SK-N-SH treated with all-trans-retinoic acid at 6 μM for 48 hours (cell line): Measurements from ENCODE around the gene TTC28.

Experiments
- ATAC-seq: fragments of 200-7000 bp; cut with Tn5 transposase; 3 replicates; pipeline ENCODE4 v1.9.1; 2020; ENCODE audit warnings: mild to moderate bottlenecking, moderate library complexity
- ARNTL ChIP-seq: fragments of 450-650 bp; formaldehyde crosslinking; IDR thresholded peaks from 2 replicates; pipeline ENCODE4 v1.5.0; 2020; ENCODE audit warnings: low read depth, mild to moderate bottlenecking, moderate library complexity, borderline replicate concordance
- BACH2 ChIP-seq: fragments of 250-450 bp; sonication (Bioruptor Pico); IDR thresholded peaks from 2 replicates; pipeline ENCODE4 v1.9.0; 2021; ENCODE audit warnings: mild to moderate bottlenecking, borderline replicate concordance
- CREB5 ChIP-seq: fragments of 250-450 bp; sonication (Bioruptor Pico); IDR thresholded peaks from 2 replicates; pipeline ENCODE4 v1.5.1; 2020; ENCODE audit warnings: low read depth, mild to moderate bottlenecking, moderate library complexity
- CSDC2 ChIP-seq: fragments of 250-450 bp; sonication (Bioruptor Pico); IDR thresholded peaks from 2 replicates; pipeline ENCODE4 v1.5.0; 2020; ENCODE audit warnings: mild to moderate bottlenecking, moderate library complexity
- CSRNP3 ChIP-seq: fragments of 250-450 bp; sonication (Bioruptor Pico); IDR thresholded peaks from 2 replicates; pipeline ENCODE4 v1.5.1; 2021; ENCODE audit warnings: mild to moderate bottlenecking, moderate library complexity
- GLIS3 ChIP-seq: fragments of 250-450 bp; sonication (Bioruptor Pico); IDR thresholded peaks from 2 replicates; pipeline ENCODE4 v1.5.0; 2020; ENCODE audit warnings: mild to moderate bottlenecking, moderate library complexity
- ISL1 ChIP-seq: fragments of 250-450 bp; sonication (Bioruptor Pico); IDR thresholded peaks from 2 replicates; pipeline ENCODE4 v2.1.2; 2022; ENCODE audit warnings: mild to moderate bottlenecking, moderate library complexity
- OSR1 ChIP-seq: fragments of 250-450 bp; sonication (Bioruptor Pico); IDR thresholded peaks from 2 replicates; pipeline ENCODE4 v1.8.0; 2022; ENCODE audit warnings: moderate library complexity, mild to moderate bottlenecking, inconsistent platforms
- PATZ1 ChIP-seq: fragments of 250-450 bp; sonication (Bioruptor Pico); IDR thresholded peaks from 2 replicates; pipeline ENCODE4 v1.8.0; 2020; ENCODE audit warnings: mild to moderate bottlenecking, moderate library complexity, borderline replicate concordance
- SNAI2 ChIP-seq: fragments of 250-450 bp; sonication (Bioruptor Pico); IDR thresholded peaks from 2 replicates; pipeline ENCODE4 v1.5.0; 2020; ENCODE audit warnings: mild to moderate bottlenecking, moderate library complexity
- TCF4 ChIP-seq: fragments of 250-450 bp; sonication (Bioruptor Pico); IDR thresholded peaks from 2 replicates; pipeline ENCODE4 v1.8.0; 2021; ENCODE audit warnings: mild to moderate bottlenecking, moderate library complexity, borderline replicate concordance
- TOX ChIP-seq: fragments of 250-450 bp; sonication (Bioruptor Pico); IDR thresholded peaks from 2 replicates; pipeline ENCODE4 v1.8.0; 2021; ENCODE audit warnings: mild to moderate bottlenecking, moderate library complexity, borderline replicate concordance
- TSHZ2 ChIP-seq: fragments of 250-450 bp; sonication (Bioruptor Pico); IDR thresholded peaks from 2 replicates; pipeline ENCODE4 v1.5.0; 2020; ENCODE audit warnings: mild to moderate bottlenecking, moderate library complexity
- ZC3H10 ChIP-seq: fragments of 250-450 bp; sonication (Bioruptor Pico); IDR thresholded peaks from 2 replicates; pipeline ENCODE4 v1.5.1; 2021; ENCODE audit warnings: mild to moderate bottlenecking, moderate library complexity
- ZFP30 ChIP-seq: fragments of 450-650 bp; formaldehyde crosslinking; IDR thresholded peaks from 2 replicates; pipeline ENCODE4 v1.5.0; 2022; ENCODE audit warnings: mild to moderate bottlenecking, moderate library complexity
- ZNF70 ChIP-seq: fragments of 450-650 bp; formaldehyde crosslinking; IDR thresholded peaks from 2 replicates; pipeline ENCODE4 v1.5.0; 2020; ENCODE audit warnings: mild to moderate bottlenecking, moderate library complexity
- ZNF8 ChIP-seq: fragments of 450-650 bp; formaldehyde crosslinking; IDR thresholded peaks from 2 replicates; pipeline ENCODE4 v1.5.0; 2020; ENCODE audit warnings: mild to moderate bottlenecking, moderate library complexity

TTC28 gene

GRCh38 chr22:28328756-28329155 is 350.9 kb downstream of the TTC28 start:
- TF ChIP-seq TOX (CRISPR knock-in tag): no peak
- no peak for TF ChIP-seq TSHZ2 (CRISPR knock-in tag)
- no peak for TF ChIP-seq TCF4 (CRISPR knock-in tag)
- TF ChIP-seq BACH2 (CRISPR knock-in tag): no peak
- no peak for TF ChIP-seq ZNF70 (CRISPR knock-in tag)
- ATAC-seq: peak; percentile 13; the same call in 1 of the 3 replicates

- ATAC-seq: no peak
- TF ChIP-seq TCF4 (CRISPR knock-in tag) (no peak), ARNTL (CRISPR knock-in tag) (no peak)
These were observed 363.6 kb downstream of the TTC28 start for GRCh38 chr22:28316014-28316413.

- TF ChIP-seq CSDC2: no peak
- TF ChIP-seq OSR1 (CRISPR knock-in tag): no peak
- no peak for TF ChIP-seq SNAI2 (CRISPR knock-in tag)
- no peak for TF ChIP-seq ZC3H10
- TF ChIP-seq GLIS3: no peak
- no peak for ATAC-seq
These were observed 364.7 kb downstream of the TTC28 start for GRCh38 chr22:28314959-28315358.

GRCh38 chr22:28310299-28310698 is 369.3 kb downstream of the TTC28 start:
- ATAC-seq: no peak
- TF ChIP-seq BACH2 (CRISPR knock-in tag) (no peak), TSHZ2 (CRISPR knock-in tag) (no peak), GLIS3 (no peak), ZNF8 (CRISPR knock-in tag) (no peak), CSRNP3 (CRISPR knock-in tag) (no peak), OSR1 (CRISPR knock-in tag) (no peak), PATZ1 (no peak), ARNTL (CRISPR knock-in tag) (no peak), SNAI2 (CRISPR knock-in tag) (no peak), ZFP30 (CRISPR knock-in tag) (no peak), CSDC2 (no peak), TOX (CRISPR knock-in tag) (no peak), CREB5 (CRISPR knock-in tag) (no peak), ZC3H10 (no peak), ISL1 (CRISPR knock-in tag) (no peak)
